Measurements from ENCODE around the gene BCL11B.

The BCL11B gene

GRCh38 chr14:99213101-99213500 is 58.9 kb downstream of the BCL11B start:
- Histone ChIP-seq H3K4me3 (ENCODE audit: low read depth in 1 of 5, low read length in 5 of 5) (no peak overlapping the region), H3K9ac (ENCODE audit: low read length in 5 of 5) (no peak overlapping the region), H3K4me1 (ENCODE audit: control insufficient read depth in 5 of 5, insufficient read depth in 5 of 5, low read length in 5 of 5) (peaks cover 0 to 6% (median 0%) of the 10 kb centered on the region in 5 donors), H3K36me3 (ENCODE audit: control insufficient read depth in 5 of 5, insufficient read depth in 5 of 5, low read length in 5 of 5) (no peaks in the 10 kb centered on the region), H3K27me3 (ENCODE audit: control insufficient read depth in 5 of 5, insufficient read depth in 4 of 5, low read length in 5 of 5) (peaks cover 3 to 38% (median 27%) of the 10 kb centered on the region in 5 donors), H3K27ac (ENCODE audit: low read depth, low read length) (no peak overlapping the region), H3K9me3 (ENCODE audit: control insufficient read depth in 5 of 5, low read length in 5 of 5) (no peaks in the 10 kb centered on the region)

- Histone ChIP-seq H3K27ac (ENCODE audit: low read depth, low read length) (no peak overlapping the region), H3K27me3 (ENCODE audit: control insufficient read depth in 5 of 5, insufficient read depth in 4 of 5, low read length in 5 of 5) (peaks cover 3 to 38% (median 27%) of the 10 kb centered on the region in 5 donors), H3K9ac (ENCODE audit: low read length in 5 of 5) (no peak overlapping the region), H3K36me3 (ENCODE audit: control insufficient read depth in 5 of 5, insufficient read depth in 5 of 5, low read length in 5 of 5) (no peaks in the 10 kb centered on the region), H3K4me1 (ENCODE audit: control insufficient read depth in 5 of 5, insufficient read depth in 5 of 5, low read length in 5 of 5) (peaks cover 0 to 6% (median 0%) of the 10 kb centered on the region in 5 donors), H3K4me3 (ENCODE audit: low read depth in 1 of 5, low read length in 5 of 5) (no peak overlapping the region), H3K9me3 (ENCODE audit: control insufficient read depth in 5 of 5, low read length in 5 of 5) (no peaks in the 10 kb centered on the region)
Observed at GRCh38 chr14:99212646-99213045, 59.4 kb downstream of the BCL11B start.

- Histone ChIP-seq H3K4me3 (ENCODE audit: low read depth in 1 of 5, low read length in 5 of 5) (no peak overlapping the region), H3K36me3 (ENCODE audit: control insufficient read depth in 5 of 5, insufficient read depth in 5 of 5, low read length in 5 of 5) (no peaks in the 10 kb centered on the region), H3K27ac (ENCODE audit: low read depth, low read length) (no peak overlapping the region), H3K4me1 (ENCODE audit: control insufficient read depth in 5 of 5, insufficient read depth in 5 of 5, low read length in 5 of 5) (peaks cover 0 to 6% (median 0%) of the 10 kb centered on the region in 5 donors), H3K9ac (ENCODE audit: low read length in 5 of 5) (no peak overlapping the region), H3K9me3 (ENCODE audit: control insufficient read depth in 5 of 5, low read length in 5 of 5) (no peaks in the 10 kb centered on the region), H3K27me3 (ENCODE audit: control insufficient read depth in 5 of 5, insufficient read depth in 4 of 5, low read length in 5 of 5) (peaks cover 3 to 38% (median 27%) of the 10 kb centered on the region in 5 donors)
Observed at GRCh38 chr14:99212199-99212598, 59.8 kb downstream of the BCL11B start.

- Histone ChIP-seq H3K9ac (ENCODE audit: low read length in 5 of 5) (no peak overlapping the region), H3K36me3 (ENCODE audit: control insufficient read depth in 5 of 5, insufficient read depth in 5 of 5, low read length in 5 of 5) (no peaks in the 10 kb centered on the region), H3K27ac (ENCODE audit: low read depth, low read length) (no peak overlapping the region), H3K4me1 (ENCODE audit: control insufficient read depth in 5 of 5, insufficient read depth in 5 of 5, low read length in 5 of 5) (peaks cover 0 to 6% (median 0%) of the 10 kb centered on the region in 5 donors), H3K9me3 (ENCODE audit: control insufficient read depth in 5 of 5, low read length in 5 of 5) (no peaks in the 10 kb centered on the region), H3K4me3 (ENCODE audit: low read depth in 1 of 5, low read length in 5 of 5) (no peak overlapping the region), H3K27me3 (ENCODE audit: control insufficient read depth in 5 of 5, insufficient read depth in 4 of 5, low read length in 5 of 5) (peaks cover 3 to 38% (median 27%) of the 10 kb centered on the region in 5 donors)
Observed at GRCh38 chr14:99211410-99211809, 60.6 kb downstream of the BCL11B start.

GRCh38 chr14:99210333-99210732 is 61.7 kb downstream of the BCL11B start:
- Histone ChIP-seq H3K9me3 (ENCODE audit: control insufficient read depth in 5 of 5, low read length in 5 of 5) (no peaks in the 10 kb centered on the region), H3K9ac (ENCODE audit: low read length in 5 of 5) (no peak overlapping the region), H3K27me3 (ENCODE audit: control insufficient read depth in 5 of 5, insufficient read depth in 4 of 5, low read length in 5 of 5) (peaks cover 3 to 33% (median 27%) of the 10 kb centered on the region in 5 donors), H3K27ac (ENCODE audit: low read depth, low read length) (no peak overlapping the region), H3K4me1 (ENCODE audit: control insufficient read depth in 5 of 5, insufficient read depth in 5 of 5, low read length in 5 of 5) (peaks cover 0 to 4% (median 0%) of the 10 kb centered on the region in 5 donors), H3K4me3 (ENCODE audit: low read depth in 1 of 5, low read length in 5 of 5) (no peak overlapping the region), H3K36me3 (ENCODE audit: control insufficient read depth in 5 of 5, insufficient read depth in 5 of 5, low read length in 5 of 5) (no peaks in the 10 kb centered on the region)

GRCh38 chr14:99209409-99209808 is 62.6 kb downstream of the BCL11B start:
- Histone ChIP-seq H3K4me1 (ENCODE audit: control insufficient read depth in 5 of 5, insufficient read depth in 5 of 5, low read length in 5 of 5) (peaks cover 0 to 4% (median 0%) of the 10 kb centered on the region in 5 donors), H3K27me3 (ENCODE audit: control insufficient read depth in 5 of 5, insufficient read depth in 4 of 5, low read length in 5 of 5) (peaks cover 0 to 29% (median 27%) of the 10 kb centered on the region in 5 donors), H3K27ac (ENCODE audit: low read depth, low read length) (no peak overlapping the region), H3K9me3 (ENCODE audit: control insufficient read depth in 5 of 5, low read length in 5 of 5) (no peaks in the 10 kb centered on the region), H3K36me3 (ENCODE audit: control insufficient read depth in 5 of 5, insufficient read depth in 5 of 5, low read length in 5 of 5) (no peaks in the 10 kb centered on the region), H3K9ac (ENCODE audit: low read length in 5 of 5) (no peak overlapping the region), H3K4me3 (ENCODE audit: low read depth in 1 of 5, low read length in 5 of 5) (no peak overlapping the region)

GRCh38 chr14:99208318-99208717 is 63.7 kb downstream of the BCL11B start:
- peaks cover 0 to 23% (median 20%) of the 10 kb centered on the region in 5 donors for H3K27me3 ChIP-seq (ENCODE audit: control insufficient read depth in 5 of 5, insufficient read depth in 4 of 5, low read length in 5 of 5)
- no peak overlapping the region for H3K27ac ChIP-seq (ENCODE audit: low read depth, low read length)
- no peak overlapping the region for H3K9ac ChIP-seq (ENCODE audit: low read length in 5 of 5)
- no peaks in the 10 kb centered on the region for H3K9me3 ChIP-seq (ENCODE audit: control insufficient read depth in 5 of 5, low read length in 5 of 5)
- H3K4me1 ChIP-seq (ENCODE audit: control insufficient read depth in 5 of 5, insufficient read depth in 5 of 5, low read length in 5 of 5) = peaks cover 0 to 4% (median 0%) of the 10 kb centered on the region in 5 donors
- H3K36me3 ChIP-seq (ENCODE audit: control insufficient read depth in 5 of 5, insufficient read depth in 5 of 5, low read length in 5 of 5) = no peaks in the 10 kb centered on the region
- H3K4me3 ChIP-seq (ENCODE audit: low read depth in 1 of 5, low read length in 5 of 5) = no peak overlapping the region

- Histone ChIP-seq H3K9ac (ENCODE audit: low read length in 5 of 5) (no peak overlapping the region), H3K4me3 (ENCODE audit: low read depth in 1 of 5, low read length in 5 of 5) (no peak overlapping the region), H3K27ac (ENCODE audit: low read depth, low read length) (no peak overlapping the region), H3K4me1 (ENCODE audit: control insufficient read depth in 5 of 5, insufficient read depth in 5 of 5, low read length in 5 of 5) (peaks cover 0 to 4% (median 0%) of the 10 kb centered on the region in 5 donors), H3K27me3 (ENCODE audit: control insufficient read depth in 5 of 5, insufficient read depth in 4 of 5, low read length in 5 of 5) (peaks cover 0 to 15% (median 14%) of the 10 kb centered on the region in 5 donors), H3K36me3 (ENCODE audit: control insufficient read depth in 5 of 5, insufficient read depth in 5 of 5, low read length in 5 of 5) (no peaks in the 10 kb centered on the region), H3K9me3 (ENCODE audit: control insufficient read depth in 5 of 5, low read length in 5 of 5) (no peaks in the 10 kb centered on the region)
Observed at GRCh38 chr14:99207456-99207855, 64.5 kb downstream of the BCL11B start.

GRCh38 chr14:99206090-99206489 is 65.9 kb downstream of the BCL11B start:
- Histone ChIP-seq H3K4me1 (ENCODE audit: control insufficient read depth in 5 of 5, insufficient read depth in 5 of 5, low read length in 5 of 5) (peaks cover 0 to 4% (median 0%) of the 10 kb centered on the region in 5 donors), H3K27ac (ENCODE audit: low read depth, low read length) (no peak overlapping the region), H3K9ac (ENCODE audit: low read length in 5 of 5) (no peak overlapping the region), H3K27me3 (ENCODE audit: control insufficient read depth in 5 of 5, insufficient read depth in 4 of 5, low read length in 5 of 5) (peaks cover 0 to 10% (median 7%) of the 10 kb centered on the region in 5 donors), H3K9me3 (ENCODE audit: control insufficient read depth in 5 of 5, low read length in 5 of 5) (no peaks in the 10 kb centered on the region), H3K4me3 (ENCODE audit: low read depth in 1 of 5, low read length in 5 of 5) (no peak overlapping the region), H3K36me3 (ENCODE audit: control insufficient read depth in 5 of 5, insufficient read depth in 5 of 5, low read length in 5 of 5) (no peaks in the 10 kb centered on the region)

- Histone ChIP-seq H3K4me3 (ENCODE audit: low read depth in 1 of 5, low read length in 5 of 5) (no peak overlapping the region), H3K27ac (ENCODE audit: low read depth, low read length) (no peak overlapping the region), H3K9ac (ENCODE audit: low read length in 5 of 5) (no peak overlapping the region), H3K27me3 (ENCODE audit: control insufficient read depth in 5 of 5, insufficient read depth in 4 of 5, low read length in 5 of 5) (peaks cover 0 to 13% (median 8%) of the 10 kb centered on the region in 5 donors), H3K4me1 (ENCODE audit: control insufficient read depth in 5 of 5, insufficient read depth in 5 of 5, low read length in 5 of 5) (peaks cover 0 to 4% (median 0%) of the 10 kb centered on the region in 5 donors), H3K9me3 (ENCODE audit: control insufficient read depth in 5 of 5, low read length in 5 of 5) (no peaks in the 10 kb centered on the region), H3K36me3 (ENCODE audit: control insufficient read depth in 5 of 5, insufficient read depth in 5 of 5, low read length in 5 of 5) (no peaks in the 10 kb centered on the region)
Observed at GRCh38 chr14:99205086-99205688, 66.8 kb downstream of the BCL11B start.

Measured in subcutaneous abdominal adipose tissue (tissue), 5 donors.